NCI-H1436 treated with DMSO at 0.1 percent for 48 hours (cell line): Measurements from ENCODE around the gene MTA1.
A peak's percentile ranks its signal among the peaks of the same experiment; 100 is the strongest.

Source experiments
- DNase-seq: peaks from one replicate; lab custom pipeline; 2025; lab: John Stamatoyannopoulos, UW

MTA1 gene

GRCh38 chr14:105487986-105488777, 68.6 kb downstream of the MTA1 start:
- no peak for DNase-seq

DNA sequence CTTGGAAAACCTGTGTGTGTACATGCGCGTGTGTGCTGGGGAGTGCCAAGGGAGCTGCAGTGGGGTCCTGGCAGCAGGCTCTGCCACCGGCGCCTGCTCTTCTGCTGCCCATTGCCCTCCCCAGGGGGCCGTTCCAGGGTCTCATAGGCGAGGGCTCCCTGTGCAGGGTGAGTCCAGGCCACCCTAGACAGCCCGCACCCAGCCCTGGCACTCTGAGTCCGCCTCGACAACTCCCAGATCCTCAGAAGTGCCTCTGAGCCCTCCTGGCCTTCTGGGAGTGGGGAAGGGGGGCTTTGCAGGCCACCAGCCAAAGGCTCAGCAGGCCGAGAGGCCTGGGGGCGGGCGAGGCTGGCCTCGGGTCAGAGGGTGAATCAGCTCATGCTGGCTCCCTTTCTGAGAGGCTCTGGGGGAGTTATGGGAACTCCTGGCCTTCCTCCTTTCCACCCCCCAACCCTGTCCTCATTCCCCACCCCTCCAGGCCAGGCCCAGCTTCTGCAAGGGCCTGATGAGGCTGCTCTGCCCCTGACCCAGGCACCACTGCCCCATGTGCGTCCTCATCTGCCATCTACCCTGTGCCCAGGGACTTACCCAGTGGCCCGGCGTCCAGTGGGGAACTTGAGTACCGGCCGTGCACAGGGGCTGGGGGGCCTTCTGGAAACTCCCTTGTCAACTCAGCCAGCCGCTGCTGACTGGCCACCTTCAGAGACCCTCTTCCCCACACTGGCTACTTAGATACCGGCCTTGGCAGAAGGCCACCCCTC, 69.3 kb downstream of the MTA1 start:
- no peak for DNase-seq

- peak; percentile 45 for DNase-seq
Observed at GRCh38 chr14:105489542-105490266, 70.1 kb downstream of the MTA1 start.

DNA sequence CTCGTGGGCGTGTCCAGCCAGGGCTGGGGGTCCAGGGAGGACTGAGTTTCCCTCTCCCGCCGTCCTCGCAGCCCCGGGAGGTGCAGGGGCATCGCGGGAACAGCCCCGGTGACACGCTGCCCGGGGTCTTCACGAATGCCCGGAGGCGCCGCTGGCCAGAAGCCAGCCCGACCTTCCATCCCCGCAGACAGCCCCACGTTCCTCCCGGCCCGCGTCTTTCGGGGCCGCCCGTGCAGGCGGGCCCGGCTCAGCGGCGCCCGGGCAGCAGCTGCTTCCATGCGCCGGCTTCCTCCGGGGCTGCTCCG, 70.6 kb downstream of the MTA1 start:
- DNase-seq = no peak

DNA sequence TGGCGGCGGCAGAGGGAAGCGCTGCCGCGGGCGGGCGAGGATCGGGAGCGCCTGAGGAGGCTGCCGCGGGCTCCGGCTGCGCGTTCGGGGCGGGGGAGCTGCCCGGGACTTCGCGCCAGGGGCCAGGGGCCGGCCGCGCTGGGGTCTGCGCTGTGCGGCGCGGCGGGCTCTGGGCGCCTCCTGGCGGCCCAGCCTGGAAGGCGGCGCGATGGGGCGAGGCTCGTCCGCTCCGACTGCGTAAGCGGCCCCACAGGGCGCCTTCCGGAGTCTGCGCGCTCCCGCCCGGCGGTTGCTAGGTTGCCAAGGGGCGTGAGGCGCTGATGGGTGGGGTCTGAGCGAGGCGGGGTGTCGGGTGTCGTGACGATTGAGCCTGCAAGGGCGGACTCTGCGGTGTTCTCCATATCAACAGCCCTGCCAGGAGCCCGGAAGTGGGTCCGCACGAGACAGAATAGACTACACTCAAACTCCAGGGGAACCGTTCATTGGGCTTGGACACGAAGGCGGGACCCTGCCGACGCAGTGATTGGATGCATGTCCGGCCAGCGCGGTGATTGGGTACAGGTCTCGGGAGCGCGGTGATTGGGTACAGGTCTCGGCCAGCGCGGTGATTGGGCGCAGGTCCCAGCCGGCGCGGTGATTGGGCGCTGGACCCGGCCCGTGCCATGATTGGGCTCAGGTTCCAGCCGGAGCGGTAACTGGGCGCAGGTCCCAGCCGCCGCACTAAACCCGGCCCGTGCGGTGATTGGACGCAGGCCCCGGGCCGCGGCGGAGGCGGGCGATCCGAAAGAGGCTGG, 71.1 kb downstream of the MTA1 start, which contains the start of gene TEDC1:
Gene TEDC1 (plus strand): TSS at position 675 of the 794 bp plus-strand sequence. CDS start 130 bp downstream, outside the sequence.
- peak; percentile 99 for DNase-seq

GRCh38 chr14:105491366-105491973, 71.8 kb downstream of the MTA1 start:
- DNase-seq = no peak

DNA sequence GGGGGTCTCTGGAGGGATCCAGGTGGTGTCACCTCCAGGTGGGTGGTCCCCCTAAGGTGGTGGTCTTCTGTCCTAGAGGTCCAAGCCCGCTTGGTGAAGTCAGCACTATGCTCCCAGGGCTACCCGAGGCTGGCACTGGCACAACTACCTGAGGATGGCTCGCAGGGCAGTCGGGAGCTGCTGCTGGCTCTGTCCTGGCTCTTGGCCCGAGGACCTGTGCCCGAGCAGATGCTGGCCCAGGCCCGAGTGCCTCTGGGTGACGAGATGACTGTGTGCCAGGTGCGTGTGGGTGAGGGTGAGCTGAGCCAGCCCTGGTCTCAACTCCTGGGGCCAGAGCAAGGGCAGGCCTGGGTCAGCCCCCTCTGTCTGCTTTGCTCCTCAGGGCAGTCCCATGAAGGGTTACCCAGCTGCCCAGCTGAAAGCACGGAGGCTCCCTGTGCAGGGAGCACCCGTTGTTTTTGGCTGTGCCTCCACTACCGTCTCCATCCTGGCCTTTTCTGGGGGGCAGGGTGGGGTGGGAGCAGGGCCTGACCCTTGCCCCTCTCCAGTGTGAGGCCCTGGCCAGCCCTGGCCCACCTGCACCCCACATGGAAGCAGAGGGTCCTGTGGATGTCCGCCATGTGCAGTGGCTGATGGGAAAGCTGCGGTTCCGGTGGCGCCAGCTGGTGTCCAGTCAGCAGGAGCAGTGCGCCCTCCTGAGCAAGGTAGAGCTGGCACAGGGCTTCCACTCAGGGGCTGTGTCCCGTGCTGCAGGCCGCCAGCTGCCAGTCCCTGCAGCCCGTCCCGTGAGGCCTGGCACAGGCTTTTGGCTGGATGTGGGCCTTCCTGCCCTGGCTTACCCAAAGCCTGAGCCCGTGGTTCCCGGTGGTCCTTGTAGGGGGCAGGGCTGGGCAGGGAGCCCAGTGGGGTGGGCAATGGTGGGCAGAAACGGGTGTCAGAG, 72.7 kb downstream of the MTA1 start:
- no peak for DNase-seq

DNA sequence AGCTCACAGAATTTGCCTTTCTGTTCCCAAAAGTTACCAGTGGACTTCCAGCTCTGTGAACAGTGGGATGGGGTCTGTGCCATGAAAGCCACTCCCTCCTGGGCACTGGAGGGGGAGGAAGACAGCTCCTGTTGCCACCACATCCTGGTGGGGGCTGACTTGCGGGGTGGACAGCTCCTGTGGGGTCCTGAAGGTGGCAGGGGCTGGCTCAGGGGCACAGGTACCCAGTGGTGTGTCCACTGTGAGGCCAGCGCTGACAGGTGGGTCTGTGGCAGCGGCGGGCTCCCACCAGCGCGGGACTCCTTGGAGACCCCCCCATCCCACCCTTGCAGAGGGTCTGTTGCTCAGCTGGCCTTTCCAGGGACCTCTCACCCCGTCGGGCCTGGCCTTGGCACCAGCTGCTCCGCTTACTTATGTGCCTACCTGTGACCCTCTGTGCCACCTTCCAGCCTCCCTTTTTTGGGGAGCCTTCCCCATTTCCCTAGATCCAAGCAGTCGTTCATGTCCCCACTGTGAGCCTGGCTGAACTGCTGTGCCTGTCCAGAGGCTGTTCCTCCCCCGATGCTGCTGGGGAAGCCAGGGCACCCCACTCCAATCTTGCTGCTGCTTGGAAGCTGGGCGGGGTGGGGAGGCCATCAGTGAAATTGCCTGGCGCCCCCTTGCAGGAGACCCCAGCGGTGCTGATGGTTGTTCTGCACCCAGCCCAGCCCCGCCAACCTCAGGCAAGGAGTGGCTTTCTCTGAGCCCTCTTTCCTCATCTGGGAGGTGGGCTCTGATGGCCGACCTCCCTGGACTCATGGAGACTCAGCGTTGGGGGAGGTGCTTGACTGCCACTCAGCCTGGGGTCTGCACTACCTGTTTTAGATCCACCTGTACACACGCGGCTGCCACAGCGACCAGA, 73.6 kb downstream of the MTA1 start:
- no peak for DNase-seq

GRCh38 chr14:105493921-105494605, 74.4 kb downstream of the MTA1 start:
- DNase-seq = no peak

GRCh38 chr14:105494606-105494929, 74.9 kb downstream of the MTA1 start:
- DNase-seq = no peak

DNA sequence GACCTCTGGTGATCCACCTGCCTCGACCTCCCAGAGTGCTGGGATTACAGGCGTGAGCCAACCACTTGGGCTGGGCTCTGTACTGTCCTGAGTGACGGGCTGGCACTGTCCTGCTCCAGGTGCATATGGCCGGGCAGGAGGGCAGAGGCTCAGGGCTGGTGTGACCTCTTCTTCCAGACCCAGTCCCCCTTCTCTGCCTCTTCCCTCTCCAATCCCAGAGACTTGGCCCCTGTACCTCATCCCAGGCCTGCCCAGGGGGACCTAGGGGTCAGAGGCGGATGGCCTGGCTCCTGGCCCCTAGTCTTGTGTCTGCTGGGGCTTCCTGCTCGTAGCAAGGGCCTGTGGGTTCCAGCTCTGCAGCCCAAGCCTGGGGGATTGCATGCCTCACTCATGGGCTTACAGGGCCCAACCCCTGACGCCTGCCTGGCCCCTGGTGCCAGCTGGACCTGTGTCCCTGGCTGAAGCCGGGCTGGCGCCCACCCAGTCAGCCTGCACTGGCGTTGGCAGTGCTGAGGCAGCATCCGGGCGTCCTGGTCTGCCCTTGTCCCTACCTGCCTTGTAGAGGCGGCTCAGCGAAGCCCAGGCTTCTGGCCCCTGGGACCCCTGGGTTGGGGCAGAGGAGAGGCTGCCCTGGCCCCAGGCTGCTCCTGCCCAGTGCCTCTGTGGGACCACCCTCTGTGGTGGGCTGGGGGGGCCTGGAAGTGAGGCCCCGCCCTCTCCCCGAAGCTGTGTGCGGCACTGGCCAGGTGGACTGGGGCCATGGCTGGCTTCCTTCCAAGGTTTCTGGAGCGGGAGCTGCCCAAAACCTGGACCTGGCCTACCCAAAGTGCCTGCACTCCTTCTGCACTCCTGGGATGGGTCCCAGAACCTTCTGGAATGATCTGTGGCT, 75.7 kb downstream of the MTA1 start:
- DNase-seq = no peak

DNA sequence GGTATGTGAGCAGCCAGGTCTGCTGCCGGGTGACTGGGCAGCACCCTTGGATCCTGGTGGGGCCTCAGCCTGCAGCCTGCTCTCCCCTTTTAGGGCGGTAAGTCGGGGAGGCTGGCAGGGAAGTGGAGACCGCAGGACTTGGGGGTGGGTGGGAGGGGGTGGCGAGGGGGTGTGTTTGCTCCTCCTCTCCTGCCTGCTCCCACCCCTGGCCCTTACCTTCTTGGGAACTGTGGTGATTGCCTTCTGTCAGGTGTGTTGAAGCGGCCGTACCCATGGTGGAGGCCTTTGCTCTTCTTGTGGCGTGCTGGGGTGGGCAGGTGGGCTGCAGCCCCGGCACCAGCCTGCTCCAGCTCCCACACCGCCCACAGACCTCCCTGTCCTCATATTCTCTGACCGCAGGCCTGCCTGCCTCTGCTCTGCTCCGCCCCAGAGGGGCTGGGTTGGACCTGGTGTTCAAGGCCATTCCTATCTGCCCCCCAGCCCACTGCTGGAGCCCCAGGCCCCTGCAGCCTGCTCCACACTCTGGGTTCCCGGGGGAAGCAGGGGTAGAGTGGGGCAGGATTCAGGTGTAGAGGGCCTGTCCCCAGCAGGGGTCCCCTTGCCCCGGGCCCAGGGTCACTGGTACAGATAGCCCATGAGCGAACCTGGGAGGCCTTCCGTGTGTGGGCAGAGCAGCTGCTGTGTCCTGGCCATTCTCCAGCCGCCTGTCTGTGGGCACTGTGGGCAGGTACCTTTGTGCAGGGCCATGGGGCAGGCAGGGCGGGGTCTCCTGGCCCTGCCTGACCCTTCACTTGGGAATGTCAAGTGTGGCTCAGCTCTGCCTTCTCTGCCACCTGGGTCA, 76.6 kb downstream of the MTA1 start:
- no peak for DNase-seq

GRCh38 chr14:105496831-105497591, 77.4 kb downstream of the MTA1 start:
- DNase-seq = no peak

DNA sequence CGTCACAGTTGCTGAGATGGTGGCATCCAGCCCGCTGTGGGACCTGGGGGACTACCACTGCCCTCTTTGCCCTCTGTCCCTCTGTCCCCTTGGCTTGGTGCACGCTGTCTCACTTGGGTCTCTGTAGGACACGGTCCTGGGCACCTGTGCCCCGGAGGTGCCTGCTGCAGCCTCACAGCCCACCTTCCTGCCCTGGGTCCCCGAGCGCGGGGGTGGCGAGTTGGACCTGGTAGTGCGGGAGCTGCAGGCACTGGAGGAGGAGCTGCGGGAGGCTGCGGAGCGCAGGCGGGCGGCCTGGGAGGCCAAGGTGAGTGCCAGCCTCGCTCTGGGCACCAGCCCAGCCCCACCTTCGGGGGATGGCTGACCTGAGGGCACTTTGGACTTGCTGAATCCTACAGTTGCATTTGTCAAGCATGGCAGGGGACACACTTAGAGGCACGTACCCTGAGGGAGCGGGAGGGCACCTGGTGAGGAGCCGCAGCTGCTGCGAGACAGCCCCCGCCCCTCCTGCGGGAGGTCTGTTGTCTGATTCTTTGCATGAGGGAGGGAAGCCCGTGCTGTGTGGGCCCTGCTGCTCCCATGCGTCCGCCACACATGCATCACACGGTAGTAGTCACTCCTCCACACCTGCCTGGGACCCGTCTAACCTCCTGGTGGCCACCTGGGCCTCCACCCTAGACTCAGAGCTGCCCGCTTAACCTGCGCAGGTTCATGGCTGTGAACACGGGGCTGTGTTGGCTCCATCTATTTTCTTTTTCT, 78.2 kb downstream of the MTA1 start:
- no peak for DNase-seq
